Purkinje cell (primary cell): ENCODE results near the gene FLT3LG. TPM values are rescaled to one million over a fixed set of nuclear protein-coding genes. Genes with fewer than 3 reads are reported as not detected.

Source experiments
- polyA plus RNA-seq: library from polyadenylated mRNA; unstranded; fragments of >200 nt; fragmentation: Nextera tagmentation; gene quantifications from 2 replicates; pipeline ENCODE4 v1.2.1, GENCODE V29; 2014

Gene FLT3LG, protein sequence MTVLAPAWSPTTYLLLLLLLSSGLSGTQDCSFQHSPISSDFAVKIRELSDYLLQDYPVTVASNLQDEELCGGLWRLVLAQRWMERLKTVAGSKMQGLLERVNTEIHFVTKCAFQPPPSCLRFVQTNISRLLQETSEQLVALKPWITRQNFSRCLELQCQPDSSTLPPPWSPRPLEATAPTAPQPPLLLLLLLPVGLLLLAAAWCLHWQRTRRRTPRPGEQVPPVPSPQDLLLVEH
- 1.0 TPM in 1 of 2 replicates, not detected in the other for polyA plus RNA-seq

DNA sequence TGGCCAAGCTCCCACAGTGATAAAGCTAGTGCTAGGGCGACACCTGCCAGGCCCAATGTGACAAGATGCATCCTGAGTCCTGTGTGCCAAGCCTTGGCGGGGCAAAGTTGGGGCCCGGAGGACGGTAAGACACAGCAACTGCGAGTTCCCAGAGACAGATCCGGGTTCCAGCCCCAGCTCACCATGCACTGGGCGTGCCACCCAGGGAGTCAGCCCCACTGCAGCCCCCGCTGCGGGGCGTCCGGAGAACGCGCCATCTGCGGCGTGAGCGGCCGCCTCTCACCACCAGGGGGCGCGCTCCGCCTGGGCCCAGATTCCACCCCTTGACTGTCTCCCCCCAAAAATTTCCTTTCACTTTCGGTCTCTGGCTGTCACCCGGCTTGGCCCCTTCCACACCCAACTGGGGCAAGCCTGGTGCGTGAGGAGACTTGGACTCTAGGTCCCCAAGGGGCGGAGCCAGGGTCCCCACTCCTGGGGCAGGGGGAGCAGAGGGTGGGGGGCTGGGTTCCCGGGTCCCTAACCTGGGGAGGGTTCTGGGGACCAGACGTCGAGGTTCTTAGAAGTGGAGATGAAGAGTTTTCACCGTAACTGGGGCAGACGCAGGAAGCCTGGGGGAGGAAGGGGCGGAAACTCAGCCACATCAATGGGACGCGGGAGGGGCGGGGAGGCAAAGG lies at the start of gene FLT3LG:
TSS of gene FLT3LG (plus strand) at position 348 of the 674 bp plus-strand sequence. CDS start 425 bp downstream, outside the sequence.

DNA sequence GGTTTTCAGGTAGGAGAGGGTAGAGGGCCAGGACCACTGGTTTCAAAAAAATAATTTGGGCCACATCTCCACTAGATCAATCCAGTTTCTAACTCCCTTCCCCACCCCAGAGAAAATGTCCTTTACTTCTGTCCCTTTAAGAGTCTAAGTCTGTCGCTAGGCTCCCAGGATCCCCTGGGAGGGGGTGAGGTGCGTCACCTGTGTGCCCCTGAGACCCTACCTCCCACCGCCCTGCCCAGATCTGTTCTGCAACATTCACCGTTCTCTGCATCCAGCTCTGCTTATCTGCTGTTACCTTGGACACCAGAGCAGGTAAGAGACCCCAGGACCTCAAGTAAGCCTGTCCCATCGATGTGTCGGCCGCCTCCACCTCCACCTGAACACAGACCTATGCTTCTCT lies 48.8 kb upstream of the FLT3LG start, which contains the start of gene GFY:
TSS of gene GFY (plus strand) at position 211 of the 400 bp plus-strand sequence. CDS start 1,043 bp downstream, outside the sequence.

DNA sequence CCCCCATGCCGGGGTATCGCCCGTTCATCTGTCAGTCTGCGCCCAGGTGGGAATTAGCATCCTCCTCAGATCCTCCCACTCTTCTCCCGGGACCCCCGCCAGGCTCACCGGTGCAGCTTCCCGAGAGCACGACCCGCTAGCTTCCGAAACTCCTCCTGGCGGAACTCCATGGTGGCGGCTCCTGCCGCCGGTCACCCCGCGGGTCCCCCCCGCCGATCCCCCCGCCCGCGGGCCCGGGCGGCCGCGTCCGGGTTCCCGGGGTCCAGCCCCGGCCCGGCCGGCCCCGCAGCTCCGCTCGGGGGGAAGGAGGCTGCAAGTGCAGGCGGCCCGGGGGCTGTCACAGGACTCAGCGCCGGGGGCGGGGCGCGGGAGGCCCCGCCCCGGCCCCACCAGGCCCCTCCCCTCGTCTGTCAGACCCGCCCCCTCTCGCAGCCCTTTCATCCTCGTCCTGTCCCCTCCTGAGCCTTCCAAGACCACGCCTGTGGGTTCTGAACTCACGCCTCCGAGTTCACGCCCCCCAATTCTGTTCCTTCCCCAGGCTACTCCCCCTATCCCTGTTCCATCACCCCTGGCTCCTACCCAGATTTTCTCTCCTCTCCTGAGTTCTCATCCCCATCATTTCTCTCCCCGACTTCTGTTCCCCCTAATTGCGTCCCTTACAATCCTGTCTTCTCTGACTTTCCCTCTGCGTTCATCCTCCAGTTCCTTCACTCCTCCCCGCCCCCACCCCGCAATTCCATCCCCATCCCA lies 32.6 kb upstream of the FLT3LG start, which contains the start of gene SLC17A7:
TSS of gene SLC17A7 (minus strand) at position 318 of the 750 bp plus-strand sequence. CDS start at position 170, 148 bp downstream.

DNA sequence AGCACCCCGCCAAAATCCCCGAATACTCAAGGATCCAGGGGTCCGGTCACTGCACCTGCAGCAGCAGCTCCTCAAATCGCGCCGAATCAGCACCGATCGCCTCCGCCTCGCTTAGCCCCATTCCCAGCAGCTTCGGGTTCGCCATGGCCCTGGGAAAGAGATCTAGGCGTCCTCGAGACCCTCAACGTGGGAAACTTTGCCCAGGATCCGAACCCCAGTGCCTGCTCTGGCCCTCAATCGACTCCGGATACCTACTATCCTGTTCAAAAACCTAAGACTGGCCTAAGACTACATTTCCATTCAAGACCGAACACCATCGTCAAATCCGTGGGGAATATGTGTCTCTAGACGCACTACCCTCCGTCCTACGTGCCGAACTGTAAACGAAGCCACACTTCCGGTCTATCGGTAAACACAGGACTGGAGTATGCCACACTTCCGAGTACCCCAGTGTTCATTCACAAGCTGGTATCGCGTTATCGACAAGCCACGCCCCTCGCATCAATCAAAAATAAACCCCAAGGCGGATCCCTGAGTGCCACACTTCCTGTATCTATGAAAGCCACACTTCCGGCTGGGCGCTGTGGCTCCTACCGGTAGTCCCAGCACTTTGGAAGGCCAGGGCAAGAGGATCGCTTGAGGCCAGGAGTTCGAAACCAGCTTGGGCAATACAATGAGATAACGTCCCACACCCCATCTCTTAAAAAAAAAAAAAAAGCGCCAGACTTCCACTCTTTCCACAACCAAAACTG lies 22.4 kb upstream of the FLT3LG start, which contains the start of gene PIH1D1:
TSS of gene PIH1D1 (minus strand) at position 385 of the 752 bp plus-strand sequence. CDS start at position 145, 240 bp downstream.

DNA sequence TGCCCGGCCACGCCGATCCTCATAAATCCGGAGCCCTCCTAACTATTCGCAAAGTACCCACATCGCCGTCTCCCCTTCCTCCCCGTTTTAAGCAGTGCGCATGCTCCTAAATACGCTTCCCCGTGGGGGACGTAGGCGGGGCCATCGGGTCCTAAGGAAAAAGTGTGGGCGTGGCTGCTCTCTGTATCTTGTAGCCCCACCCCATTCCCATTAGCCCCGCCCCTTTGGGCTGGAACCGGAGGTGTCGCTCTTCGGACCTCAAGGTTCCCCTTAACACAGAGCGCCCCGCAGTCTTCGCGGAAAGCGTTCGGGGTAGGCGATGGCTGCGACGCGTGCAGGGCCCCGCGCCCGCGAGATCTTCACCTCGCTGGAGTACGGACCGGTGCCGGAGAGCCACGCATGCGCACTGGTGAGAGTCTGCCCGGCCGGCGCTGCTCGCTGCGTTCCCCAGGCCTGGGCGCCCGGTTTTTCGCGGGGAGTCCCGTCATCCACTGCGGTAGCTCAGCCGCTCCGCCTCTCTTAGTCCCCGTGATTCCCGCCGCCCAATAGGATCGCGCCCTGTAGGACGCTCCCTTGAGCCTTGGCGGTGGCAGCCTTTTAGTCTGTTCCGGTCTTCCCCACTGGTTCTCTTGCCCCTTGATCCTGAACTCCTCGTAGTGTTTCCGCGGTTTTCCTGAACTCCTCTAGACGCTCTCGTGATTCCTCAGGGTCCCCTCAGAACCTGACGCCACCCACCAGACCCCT lies 20.8 kb upstream of the FLT3LG start, which contains the start of gene ALDH16A1:
TSS of gene ALDH16A1 (plus strand) at position 213 of the 744 bp plus-strand sequence. CDS start at position 320, 107 bp downstream.

DNA sequence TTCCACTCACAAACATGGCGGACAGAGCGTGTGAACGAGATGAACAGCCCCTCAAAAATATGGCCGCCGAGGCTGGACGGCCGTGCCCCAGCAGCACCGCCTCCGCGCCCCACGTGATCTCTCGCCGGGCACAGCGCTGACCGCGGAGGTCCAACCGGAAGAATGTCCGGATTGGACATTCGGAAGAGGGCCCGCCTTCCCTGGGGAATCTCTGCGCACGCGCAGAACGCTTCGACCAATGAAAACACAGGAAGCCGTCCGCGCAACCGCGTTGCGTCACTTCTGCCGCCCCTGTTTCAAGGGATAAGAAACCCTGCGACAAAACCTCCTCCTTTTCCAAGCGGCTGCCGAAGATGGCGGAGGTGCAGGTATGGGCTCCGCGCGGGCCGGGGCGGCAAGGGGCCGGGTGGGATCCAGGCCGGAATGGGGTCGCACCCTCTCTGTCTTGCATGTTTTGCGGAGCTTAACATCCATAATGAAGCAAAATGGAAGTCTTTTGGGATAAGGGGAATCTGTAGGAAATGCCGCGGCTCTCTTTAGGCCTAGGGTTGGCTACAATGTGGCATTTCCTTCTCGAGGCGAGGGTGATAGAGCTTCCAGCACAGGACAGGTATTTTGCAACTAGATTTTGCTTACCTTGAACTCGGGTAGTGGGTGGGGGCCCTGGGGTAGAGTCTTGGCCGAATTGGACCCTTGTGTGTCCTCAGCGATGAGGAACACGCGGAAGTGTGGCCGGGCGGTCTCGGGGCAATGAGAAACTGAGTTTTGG lies 13.4 kb downstream of the FLT3LG start, which contains the start of gene RPL13A:
TSS of gene RPL13A (plus strand) at position 332 of the 769 bp plus-strand sequence. CDS start at position 354, 22 bp downstream.

Other genes starting within 250 kb of the FLT3LG start
- gene SLC6A16, start 149.0 kb upstream of the FLT3LG start, polyA plus RNA-seq, result 0.69 TPM in 1 of 2 replicates, not detected in the other
- 0.86 and 9.6 TPM in 2 replicates for gene CD37, start 138.8 kb upstream of the FLT3LG start, polyA plus RNA-seq
- gene TEAD2, start 111.8 kb upstream of the FLT3LG start, polyA plus RNA-seq, result 2.0 TPM in 1 of 2 replicates, not detected in the other
- gene DKKL1, start 110.3 kb upstream of the FLT3LG start, polyA plus RNA-seq, result not detected in 2 replicates
- gene KASH5, start 86.0 kb upstream of the FLT3LG start, polyA plus RNA-seq, result not detected in 2 replicates
- not detected in 2 replicates for gene PTH2, start 50.8 kb upstream of the FLT3LG start, polyA plus RNA-seq
- gene GFY, start 48.8 kb upstream of the FLT3LG start, polyA plus RNA-seq, result 0.67 TPM in 1 of 2 replicates, not detected in the other
- gene SLC17A7, start 32.7 kb upstream of the FLT3LG start, polyA plus RNA-seq, result 3.2 and 81.0 TPM in 2 replicates
- gene PIH1D1, start 22.4 kb upstream of the FLT3LG start, polyA plus RNA-seq, result 6.2 and 14.4 TPM in 2 replicates
- gene ALDH16A1, start 21.0 kb upstream of the FLT3LG start, polyA plus RNA-seq, result 2.2 and 2.8 TPM in 2 replicates
- 290 and 308 TPM in 2 replicates for gene RPL13A, start 13.4 kb downstream of the FLT3LG start, polyA plus RNA-seq
- 911 and 988 TPM in 2 replicates for gene RPS11, start 22.2 kb downstream of the FLT3LG start, polyA plus RNA-seq
- gene FCGRT, start 38.4 kb downstream of the FLT3LG start, polyA plus RNA-seq, result 1.3 and 1.9 TPM in 2 replicates
- not detected in 2 replicates for gene RCN3, start 53.8 kb downstream of the FLT3LG start, polyA plus RNA-seq
- 15.2 and 19.1 TPM in 2 replicates for gene NOSIP, start 106.3 kb downstream of the FLT3LG start, polyA plus RNA-seq
- 0.17 TPM in 1 of 2 replicates, not detected in the other for gene PRRG2, start 107.1 kb downstream of the FLT3LG start, polyA plus RNA-seq
- gene PRR12, start 117.0 kb downstream of the FLT3LG start, polyA plus RNA-seq, result 0.06 and 0.07 TPM in 2 replicates
- 2.0 and 3.0 TPM in 2 replicates for gene RRAS, start 165.9 kb downstream of the FLT3LG start, polyA plus RNA-seq
- 4.7 and 5.1 TPM in 2 replicates for gene SCAF1, start 168.0 kb downstream of the FLT3LG start, polyA plus RNA-seq
- gene IRF3, start 191.6 kb downstream of the FLT3LG start, polyA plus RNA-seq, result 11.7 and 16.8 TPM in 2 replicates
- gene BCL2L12, start 191.7 kb downstream of the FLT3LG start, polyA plus RNA-seq, result not detected in 2 replicates
- 11.1 and 12.9 TPM in 2 replicates for gene PRMT1, start 203.1 kb downstream of the FLT3LG start, polyA plus RNA-seq
- 0.71 and 1.7 TPM in 2 replicates for gene ADM5, start 215.4 kb downstream of the FLT3LG start, polyA plus RNA-seq
- 90.8 and 125 TPM in 2 replicates for gene CPT1C, start 216.9 kb downstream of the FLT3LG start, polyA plus RNA-seq